H9 (cell line): ENCODE results near the gene ONECUT3. TPM values are rescaled to one million over a fixed set of nuclear protein-coding genes. Genes with fewer than 3 reads are reported as not detected.
A peak's percentile ranks its signal among the peaks of the same experiment; 100 is the strongest.

Source experiments
- DNase-seq: peaks from one replicate; pipeline ENCODE4 v3.0.0-alpha.2; 2017
- H2AFZ ChIP-seq: one replicate; pipeline ENCODE4 v1.6.1; 2013; ENCODE audit warnings: mild to moderate bottlenecking, low read length, control low read depth, moderate library complexity
- H2AK5ac ChIP-seq: 2 replicates; pipeline ENCODE4 v1.6.1; 2013; ENCODE audit warnings: low read length, control low read depth, mixed read lengths; ENCODE audit not compliant: insufficient read length
- H2BK120ac ChIP-seq: one replicate; pipeline ENCODE4 v1.6.1; 2013; ENCODE audit warnings: low read depth, mild to moderate bottlenecking, low read length, control low read depth, inconsistent platforms; ENCODE audit not compliant: poor library complexity, severe bottlenecking
- H2BK12ac ChIP-seq: 2 replicates; pipeline ENCODE4 v1.6.1; 2013; ENCODE audit warnings: low read length, control low read depth, mixed read lengths, low read depth; ENCODE audit not compliant: insufficient read length
- H2BK15ac ChIP-seq: 2 replicates; pipeline ENCODE4 v1.6.1; 2013; ENCODE audit warnings: low read depth, low read length, control low read depth
- H2BK20ac ChIP-seq: one replicate; pipeline ENCODE4 v1.6.1; 2013; ENCODE audit warnings: low read depth, mild to moderate bottlenecking, low read length, control low read depth, inconsistent platforms; ENCODE audit not compliant: poor library complexity, severe bottlenecking
- H2BK5ac ChIP-seq: 2 replicates; pipeline ENCODE4 v1.6.1; 2013; ENCODE audit warnings: low read length, control low read depth, mixed read lengths; ENCODE audit not compliant: insufficient read length
- H3K14ac ChIP-seq: 2 replicates; pipeline ENCODE4 v1.6.1; 2013; ENCODE audit warnings: low read length, control low read depth; ENCODE audit not compliant: insufficient read depth
- H3K18ac ChIP-seq: 2 replicates; pipeline ENCODE4 v1.6.1; 2013; ENCODE audit warnings: low read depth, mild to moderate bottlenecking, mixed read lengths, low read length, control low read depth; ENCODE audit not compliant: insufficient read length
- H3K23ac ChIP-seq: 2 replicates; pipeline ENCODE4 v1.6.1; 2013; ENCODE audit warnings: low read length, control low read depth, mixed read lengths, low read depth; ENCODE audit not compliant: insufficient read length
- H3K23me2 ChIP-seq: 2 replicates; pipeline ENCODE4 v1.6.1; 2013; ENCODE audit warnings: low read depth, mild to moderate bottlenecking, mixed read lengths, low read length, control low read depth; ENCODE audit not compliant: insufficient read length, poor library complexity, severe bottlenecking
- H3K27ac ChIP-seq: 2 replicates; pipeline ENCODE4 v1.5.1; 2013; ENCODE audit warnings: low read length, control low read depth, mixed read lengths, low read depth; ENCODE audit not compliant: insufficient read length
- H3K27me3 ChIP-seq: 2 replicates; pipeline ENCODE4 v1.6.1; 2013; ENCODE audit warnings: low read length, control low read depth, inconsistent platforms; ENCODE audit not compliant: insufficient read depth
- H3K4ac ChIP-seq: 2 replicates; pipeline ENCODE4 v1.6.1; 2013; ENCODE audit warnings: low read depth, mild to moderate bottlenecking, control low read depth, inconsistent platforms, low read length, moderate library complexity
- H3K4me1 ChIP-seq: 2 replicates; pipeline ENCODE4 v1.6.1; 2013; ENCODE audit warnings: low read length, control low read depth, inconsistent platforms; ENCODE audit not compliant: insufficient read depth
- H3K4me2 ChIP-seq: 2 replicates; pipeline ENCODE4 v1.6.1; 2013; ENCODE audit warnings: low read length, control low read depth, mixed read lengths; ENCODE audit not compliant: insufficient read length, insufficient read depth
- H3K56ac ChIP-seq: 2 replicates; pipeline ENCODE4 v1.6.1; 2013; ENCODE audit warnings: low read depth, mild to moderate bottlenecking, mixed read lengths, low read length, control low read depth; ENCODE audit not compliant: insufficient read length
- H3K79me1 ChIP-seq: 2 replicates; pipeline ENCODE4 v1.6.1; 2013; ENCODE audit warnings: low read depth, mild to moderate bottlenecking, moderate library complexity, low read length, control low read depth, inconsistent platforms; ENCODE audit not compliant: insufficient read depth, poor library complexity, severe bottlenecking
- H3K79me2 ChIP-seq: 2 replicates; pipeline ENCODE4 v1.6.1; 2013; ENCODE audit warnings: low read length, control low read depth, inconsistent platforms; ENCODE audit not compliant: insufficient read depth
- H3K9ac ChIP-seq: 2 replicates; pipeline ENCODE4 v1.6.1; 2013; ENCODE audit warnings: low read length, control low read depth, mixed read lengths; ENCODE audit not compliant: insufficient read length; ENCODE audit errors: extremely low read depth
- H3K9me3 ChIP-seq: one replicate; pipeline ENCODE4 v1.6.1; 2013; ENCODE audit warnings: low read depth, low read length, inconsistent platforms; ENCODE audit not compliant: control insufficient read depth
- H3T11ph ChIP-seq: one replicate; pipeline ENCODE4 v1.6.1; 2013; ENCODE audit warnings: mild to moderate bottlenecking, low read length, control low read depth, inconsistent platforms
- H4K20me1 ChIP-seq: one replicate; pipeline ENCODE4 v1.6.1; 2013; ENCODE audit not compliant: control insufficient read depth, insufficient read length, insufficient read depth
- H4K5ac ChIP-seq: 2 replicates; pipeline ENCODE4 v1.6.1; 2013; ENCODE audit warnings: low read depth, mild to moderate bottlenecking, mixed read lengths, low read length, control low read depth; ENCODE audit not compliant: insufficient read length
- H4K8ac ChIP-seq: replicated peaks from 2 replicates; pipeline ENCODE4 v1.6.1; 2013; ENCODE audit warnings: low read length, control low read depth, mixed read lengths, low read depth; ENCODE audit not compliant: insufficient read length
- H4K91ac ChIP-seq: 2 replicates; pipeline ENCODE4 v1.6.1; 2013; ENCODE audit warnings: low read depth, mild to moderate bottlenecking, moderate library complexity, mixed read lengths, low read length, control low read depth; ENCODE audit not compliant: insufficient read length
- H3K27ac Mint-ChIP-seq, 3 experiments: 2 replicates in 2 of 3; 3 replicates in 1 of 3; pipeline ENCODE4 v1.8.0; 2020 to 2021; ENCODE audit warnings: mixed read lengths in 3 of 3, mild to moderate bottlenecking in 1 of 3, moderate library complexity in 1 of 3
- H3K27me3 Mint-ChIP-seq: 2 replicates; pipeline ENCODE4 v1.8.0; 2021; ENCODE audit warnings: low read depth, mild to moderate bottlenecking, moderate library complexity, mixed read lengths
- H3K36me3 Mint-ChIP-seq, 3 experiments: 2 replicates in 2 of 3; 3 replicates in 1 of 3; pipeline ENCODE4 v1.8.0; 2020 to 2021; ENCODE audit warnings: low read depth in 3 of 3, mixed read lengths in 3 of 3; ENCODE audit not compliant: insufficient read depth in 1 of 3
- H3K4me1 Mint-ChIP-seq, 2 experiments: 2 replicates each; pipeline ENCODE4 v1.8.0; 2020; ENCODE audit warnings: mixed read lengths in 2 of 2
- H3K4me3 Mint-ChIP-seq, 2 experiments: 2 replicates in 1 of 2; 3 replicates in 1 of 2; pipeline ENCODE4 v1.8.0; 2020 to 2021; ENCODE audit warnings: mild to moderate bottlenecking in 2 of 2, mixed read lengths in 2 of 2, moderate library complexity in 1 of 2
- H3K9me3 Mint-ChIP-seq, 2 experiments: 2 replicates in 1 of 2; 3 replicates in 1 of 2; pipeline ENCODE4 v1.8.0; 2020; ENCODE audit warnings: mild to moderate bottlenecking in 2 of 2, mixed read lengths in 2 of 2, moderate library complexity in 1 of 2
- WGBS: extraction: QIAGEN DNeasy Blood & Tissue Kit; methylation state at CpG from one replicate; pipeline ENCODE4 v1.1.7; 2013; ENCODE audit warnings: missing lambda C conversion rate, low lambda C conversion rate, mixed read lengths; ENCODE audit not compliant: insufficient read length; ENCODE audit errors: extremely low coverage; 5-methylcytosine and 5-hydroxymethylcytosine counted together
- total RNA-seq: library from RNA; stranded (reverse); gene quantifications from 2 replicates; pipeline ENCODE4 v1.2.1, GENCODE V29; 2021
- TF ChIP-seq, protein P1 (sequence below): fragments of 200-600 bp; sonication (generic); conservative IDR thresholded peaks from 3 replicates; pipeline ENCODE4 v1.8.0; 2021; ENCODE audit warnings: antibody characterized with exemption, mild to moderate bottlenecking

The ONECUT3 gene
- total RNA-seq, 1 experiment from 2014 or later, result 0.04 TPM

DNA sequence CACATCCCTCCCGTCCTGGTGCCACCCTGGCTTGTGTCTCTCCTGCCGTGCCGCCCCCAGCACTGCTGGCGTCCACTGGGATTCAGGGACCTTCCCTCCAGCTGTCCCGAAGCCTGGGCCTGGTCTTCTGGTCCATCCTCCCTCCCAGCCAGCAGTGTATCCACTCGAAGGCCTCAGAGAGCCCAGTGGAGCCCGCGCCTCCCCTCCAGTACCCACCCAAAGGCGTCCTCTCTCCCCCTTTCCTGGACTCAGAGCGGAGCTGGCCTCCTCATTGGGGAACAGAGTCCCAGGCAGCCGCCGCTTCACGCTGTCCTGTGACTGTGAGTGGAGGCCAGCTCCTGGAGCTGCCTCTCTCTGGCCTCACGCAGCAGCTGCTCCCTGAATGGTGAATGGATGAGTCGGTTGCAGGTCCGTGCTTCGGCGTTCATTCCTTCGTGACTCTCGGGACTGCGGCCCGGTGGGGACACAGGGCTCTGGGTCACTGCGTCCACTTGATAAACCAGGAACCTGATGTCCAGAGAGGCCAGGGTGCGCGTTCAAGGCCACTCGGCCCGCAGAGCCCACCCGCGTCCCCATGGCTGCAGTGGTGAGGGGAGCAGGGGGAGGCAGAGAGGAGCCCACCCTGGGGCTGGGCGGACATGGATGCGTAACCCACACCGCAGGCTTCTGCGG lies 12.1 kb downstream of the ONECUT3 start:
- H3K79me1 ChIP-seq, result no peaks in the 10 kb centered on the region
- no peak overlapping the region for H3K56ac ChIP-seq
- H4K20me1 ChIP-seq, result peaks cover 4% of the 10 kb centered on the region
- Mint-ChIP-seq H3K9me3 (peaks cover 5 to 21% of the 10 kb centered on the region in 2 experiments), H3K4me1 (peaks cover 0 to 40% of the 10 kb centered on the region in 2 experiments; a peak in 3 of 4 replicates), H3K27me3 (peaks cover 99% of the 10 kb centered on the region), H3K27ac (no peak overlapping the region), H3K36me3 (no peaks in the 10 kb centered on the region; a peak in 2 of 7 replicates), H3K4me3 (peak overlapping the region in 1 of 2 experiments; percentile 53; a peak in 1 of 5 replicates)
- H3K4ac ChIP-seq, result no peak overlapping the region
- H2BK12ac ChIP-seq, result no peak overlapping the region
- peaks cover 76% of the 10 kb centered on the region for H3K27me3 ChIP-seq
- H2BK20ac ChIP-seq, result no peak overlapping the region
- no peak overlapping the region for H4K91ac ChIP-seq
- no peak overlapping the region for H3T11ph ChIP-seq
- H3K23ac ChIP-seq, result no peak overlapping the region
- H3K4me1 ChIP-seq, result 0 out of 2 replicates have a peak, but pooled peaks cover 4% of the 10 kb centered on the region
- no peak overlapping the region for H4K8ac ChIP-seq
- H2AK5ac ChIP-seq, result no peak overlapping the region
- no peaks in the 10 kb centered on the region for H3K23me2 ChIP-seq
- no peak overlapping the region for H2AFZ ChIP-seq
- H3K9ac ChIP-seq, result no peak overlapping the region
- no peak overlapping the region for H2BK120ac ChIP-seq
- H4K5ac ChIP-seq, result no peak overlapping the region
- no peak overlapping the region for H3K4me2 ChIP-seq
- H3K79me2 ChIP-seq, result no peaks in the 10 kb centered on the region
- H2BK15ac ChIP-seq, result no peak overlapping the region
- no peaks in the 10 kb centered on the region for H3K9me3 ChIP-seq
- H3K27ac ChIP-seq, result no peak overlapping the region
- no peak overlapping the region for H2BK5ac ChIP-seq
- DNase-seq, result no peak
- H3K18ac ChIP-seq, result peak overlapping the region; percentile 66
- no peak overlapping the region; the same call in 1 of the 2 replicates for H3K14ac ChIP-seq
- TF ChIP-seq, protein P1, sequence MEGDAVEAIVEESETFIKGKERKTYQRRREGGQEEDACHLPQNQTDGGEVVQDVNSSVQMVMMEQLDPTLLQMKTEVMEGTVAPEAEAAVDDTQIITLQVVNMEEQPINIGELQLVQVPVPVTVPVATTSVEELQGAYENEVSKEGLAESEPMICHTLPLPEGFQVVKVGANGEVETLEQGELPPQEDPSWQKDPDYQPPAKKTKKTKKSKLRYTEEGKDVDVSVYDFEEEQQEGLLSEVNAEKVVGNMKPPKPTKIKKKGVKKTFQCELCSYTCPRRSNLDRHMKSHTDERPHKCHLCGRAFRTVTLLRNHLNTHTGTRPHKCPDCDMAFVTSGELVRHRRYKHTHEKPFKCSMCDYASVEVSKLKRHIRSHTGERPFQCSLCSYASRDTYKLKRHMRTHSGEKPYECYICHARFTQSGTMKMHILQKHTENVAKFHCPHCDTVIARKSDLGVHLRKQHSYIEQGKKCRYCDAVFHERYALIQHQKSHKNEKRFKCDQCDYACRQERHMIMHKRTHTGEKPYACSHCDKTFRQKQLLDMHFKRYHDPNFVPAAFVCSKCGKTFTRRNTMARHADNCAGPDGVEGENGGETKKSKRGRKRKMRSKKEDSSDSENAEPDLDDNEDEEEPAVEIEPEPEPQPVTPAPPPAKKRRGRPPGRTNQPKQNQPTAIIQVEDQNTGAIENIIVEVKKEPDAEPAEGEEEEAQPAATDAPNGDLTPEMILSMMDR, result no peak
- no CpG with 5 or more reads among the region's 33 CpGs for WGBS
